WERI-Rb-1 (cell line): ENCODE data around the gene XIRP2.

Experiments used
- DNase-seq: peaks from one replicate; pipeline ENCODE4 v3.0.0-alpha.2; 2020
- H3K27ac ChIP-seq: fragments of 250-450 bp; sonication (Bioruptor Pico); 2 replicates; pipeline ENCODE4 v1.5.1; 2020; ENCODE audit warnings: mild to moderate bottlenecking, moderate library complexity
- H3K27me3 ChIP-seq: fragments of 250-450 bp; sonication (Bioruptor Pico); 2 replicates; pipeline ENCODE4 v1.5.1; 2021; ENCODE audit warnings: mild to moderate bottlenecking, low read depth, moderate library complexity; ENCODE audit not compliant: insufficient read depth, severe bottlenecking
- H3K36me3 ChIP-seq: fragments of 250-450 bp; sonication (Bioruptor Pico); 2 replicates; pipeline ENCODE4 v1.5.1; 2020; ENCODE audit warnings: mild to moderate bottlenecking, moderate library complexity
- H3K4me3 ChIP-seq: 2 replicates; pipeline ENCODE4 v1.5.1; 2011; ENCODE audit warnings: low read depth, mild to moderate bottlenecking, control low read depth, low read length
- H3K9me3 ChIP-seq: fragments of 250-450 bp; sonication (Bioruptor Pico); 2 replicates; pipeline ENCODE4 v1.5.1; 2021; ENCODE audit warnings: mild to moderate bottlenecking, moderate library complexity; ENCODE audit not compliant: severe bottlenecking
- CTCF ChIP-seq: IDR thresholded peaks from 2 replicates; pipeline ENCODE4 v1.5.1; 2011; ENCODE audit warnings: low read depth, mild to moderate bottlenecking, control low read depth, inconsistent platforms, low read length

XIRP2 gene

GRCh38 chr2:167249197-167249596 lies 360.9 kb downstream of the XIRP2 start:
- no peak for DNase-seq
- Histone ChIP-seq H3K4me3 (no peak overlapping the region), H3K36me3 (no peaks in the 10 kb centered on the region), H3K9me3 (no peaks in the 10 kb centered on the region), H3K27ac (no peak overlapping the region), H3K27me3 (no peaks in the 10 kb centered on the region)
- TF ChIP-seq CTCF: no peak

- Histone ChIP-seq H3K4me3 (no peak overlapping the region), H3K9me3 (no peaks in the 10 kb centered on the region), H3K27ac (no peak overlapping the region), H3K27me3 (no peaks in the 10 kb centered on the region), H3K36me3 (no peaks in the 10 kb centered on the region)
- DNase-seq: no peak
- TF ChIP-seq CTCF: no peak
These were observed 364.7 kb downstream of the XIRP2 start for GRCh38 chr2:167253025-167253424.

GRCh38 chr2:167254721-167255120 lies 366.4 kb downstream of the XIRP2 start:
- DNase-seq: no peak
- Histone ChIP-seq H3K27me3 (no peaks in the 10 kb centered on the region), H3K4me3 (no peak overlapping the region), H3K9me3 (no peaks in the 10 kb centered on the region), H3K36me3 (no peaks in the 10 kb centered on the region), H3K27ac (no peak overlapping the region)
- no peak for TF ChIP-seq CTCF

GRCh38 chr2:167258712-167259111 lies 370.4 kb downstream of the XIRP2 start:
- Histone ChIP-seq H3K36me3 (no peaks in the 10 kb centered on the region), H3K4me3 (no peak overlapping the region), H3K9me3 (no peaks in the 10 kb centered on the region), H3K27ac (no peak overlapping the region), H3K27me3 (no peaks in the 10 kb centered on the region)
- no peak for TF ChIP-seq CTCF
- DNase-seq: no peak

GRCh38 chr2:167264380-167264779 lies 376.1 kb downstream of the XIRP2 start:
- Histone ChIP-seq H3K27ac (no peak overlapping the region), H3K27me3 (no peaks in the 10 kb centered on the region), H3K9me3 (peaks cover 7% of the 10 kb centered on the region), H3K36me3 (no peaks in the 10 kb centered on the region), H3K4me3 (no peak overlapping the region)
- DNase-seq: peak; percentile 35
- peak; percentile 49 for TF ChIP-seq CTCF

GRCh38 chr2:167265004-167265403 lies 376.7 kb downstream of the XIRP2 start:
- no peak overlapping the region for H3K4me3 ChIP-seq

More at GRCh38 chr2:167265004-167265403, 376.7 kb downstream of the XIRP2 start:
- no peaks in the 10 kb centered on the region for H3K36me3 ChIP-seq
- no peaks in the 10 kb centered on the region for H3K27me3 ChIP-seq
- H3K9me3 ChIP-seq: peaks cover 7% of the 10 kb centered on the region
- TF ChIP-seq CTCF: no peak
- DNase-seq: no peak
- no peak overlapping the region for H3K27ac ChIP-seq
